CD4-positive, alpha-beta T cell treated with Interleukin-6 at 100 ng/mL for 8 hours (primary cell): ENCODE results near the gene CDKN2D.
A peak's percentile ranks its signal among the peaks of the same experiment; 100 is the strongest.

Experiments used
- DNase-seq: peaks from one replicate; pipeline ENCODE4 v3.0.0-alpha.2; 2020; ENCODE audit warnings: mixed read lengths, low spot score

CDKN2D gene

DNA sequence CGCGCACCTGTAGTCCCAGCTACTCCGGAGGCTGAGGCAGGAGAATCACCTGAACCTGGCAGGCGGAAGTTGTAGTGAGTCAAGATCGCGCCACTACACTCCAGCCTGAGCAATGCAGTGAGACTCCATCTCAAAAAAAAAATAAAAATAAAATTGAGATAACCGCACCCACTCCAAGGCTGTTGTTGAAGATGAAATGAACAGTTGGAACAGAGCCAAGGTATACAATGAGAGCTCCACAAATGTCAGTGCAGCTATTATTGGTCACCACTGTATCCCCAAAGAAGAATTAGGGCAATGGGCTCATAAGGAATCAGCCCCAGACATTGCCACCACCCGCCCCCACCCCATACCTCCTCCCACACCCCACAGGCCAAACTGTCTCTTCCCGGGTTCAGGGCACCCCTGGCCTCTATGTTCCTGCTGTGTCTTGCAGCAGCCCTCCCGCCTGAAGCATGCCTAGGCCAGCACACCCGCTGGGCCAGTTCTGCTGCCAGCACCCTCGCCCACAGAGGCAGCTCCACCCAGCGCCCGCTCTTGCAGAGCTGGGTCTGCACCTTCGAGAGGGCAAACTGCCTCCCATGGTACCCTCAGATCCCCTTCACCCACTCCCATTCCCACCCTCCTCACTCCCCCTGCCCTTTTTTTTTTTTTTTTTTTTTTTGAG is 48.0 kb downstream of the CDKN2D start:
- DNase-seq = no peak

DNA sequence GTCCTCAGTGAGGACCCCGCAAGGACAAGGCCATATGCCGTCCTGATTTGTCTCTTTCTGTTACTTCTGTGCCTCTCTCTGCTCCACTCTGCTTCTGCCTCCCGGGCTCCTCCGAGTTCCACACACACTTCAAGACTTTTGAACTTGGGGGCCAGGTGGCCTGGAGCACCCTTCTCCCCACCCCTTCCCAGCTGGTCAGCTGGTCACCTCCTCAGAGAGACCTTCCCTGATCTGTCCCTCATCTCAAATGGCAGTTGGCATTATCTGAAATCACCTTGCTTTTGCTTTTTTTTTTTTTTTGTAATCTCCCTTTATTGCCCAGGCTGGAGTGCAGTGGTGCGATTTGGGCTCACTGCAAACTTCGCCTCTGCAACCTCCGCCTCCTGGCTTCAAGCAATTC is 49.4 kb downstream of the CDKN2D start:
- no peak for DNase-seq

DNA sequence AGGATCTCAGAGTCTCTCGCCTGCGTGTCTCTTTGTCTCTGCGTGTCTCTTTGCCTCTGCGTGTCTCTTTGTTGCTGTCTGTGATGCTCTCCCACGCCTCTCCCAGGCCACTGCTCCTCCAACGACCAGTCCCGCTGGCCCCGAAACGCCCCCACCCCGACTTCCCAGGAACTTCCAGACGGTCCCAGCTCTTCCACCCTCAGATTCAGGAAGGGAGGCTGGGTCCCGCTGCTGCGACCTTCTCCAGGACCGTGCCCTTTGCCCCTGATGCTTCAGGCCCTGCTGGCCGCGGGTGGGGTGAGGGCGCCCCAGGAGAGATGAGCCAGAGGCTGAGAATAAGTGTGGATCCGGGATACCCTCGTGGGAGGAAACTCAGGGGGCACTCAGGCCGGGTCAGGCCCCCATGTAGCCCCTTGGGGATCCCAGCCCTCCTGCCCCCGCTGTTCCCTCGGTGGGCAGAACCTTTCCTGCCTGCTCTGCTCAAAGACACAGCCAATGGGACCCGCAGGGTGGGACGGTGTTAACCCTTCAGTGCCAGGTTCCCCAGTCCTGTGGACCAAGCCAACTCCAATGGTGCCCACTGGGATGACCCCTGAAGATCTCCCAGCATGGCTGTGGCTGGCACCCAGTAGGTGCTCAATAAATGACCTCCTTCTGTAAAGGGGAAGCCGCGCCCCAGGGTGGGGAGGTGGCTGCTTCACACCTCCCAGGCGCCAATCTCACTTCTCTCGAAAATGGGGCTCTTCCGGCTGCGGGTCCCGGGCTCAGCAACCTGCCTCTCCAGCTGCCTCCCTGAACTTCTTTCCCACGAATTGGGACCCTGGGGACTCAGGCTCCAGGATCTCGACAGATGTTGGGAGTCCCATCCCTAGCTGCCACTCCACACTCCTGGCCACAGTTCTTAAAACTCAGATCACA is 50.1 kb downstream of the CDKN2D start:
- DNase-seq = peak; percentile 9

DNA sequence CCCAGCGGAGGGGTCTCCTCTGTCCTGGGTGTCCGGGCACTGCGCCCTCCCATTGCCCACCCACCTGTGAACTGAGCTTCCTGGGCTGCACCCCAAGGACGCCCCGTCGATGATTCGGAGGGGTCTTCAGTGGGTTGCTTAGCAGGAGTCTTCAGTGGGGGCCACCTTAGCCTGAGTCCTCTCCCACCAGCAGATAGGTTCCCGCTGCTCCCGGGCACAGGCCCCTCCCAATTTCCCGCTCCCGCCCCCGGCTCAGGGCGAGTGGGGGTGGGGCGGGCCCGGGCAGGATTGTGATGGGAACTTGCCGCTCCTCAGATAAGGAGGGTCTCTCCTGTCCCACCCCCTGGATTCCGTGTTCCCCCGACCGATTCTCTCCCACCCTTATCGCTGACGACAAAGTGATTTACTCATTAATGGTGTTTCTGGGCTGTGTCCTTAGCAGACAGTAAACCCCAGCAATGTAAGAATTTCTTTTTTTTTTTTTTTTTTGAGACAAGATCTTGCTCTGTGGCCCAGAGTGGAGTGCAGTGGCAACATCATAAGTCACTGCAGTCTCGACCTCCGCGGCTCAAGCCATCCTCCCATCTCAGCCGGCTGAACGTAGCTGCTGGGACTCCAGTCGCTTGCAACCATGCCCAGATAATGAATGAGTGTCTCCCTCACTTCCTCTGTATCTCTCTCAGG is 50.9 kb downstream of the CDKN2D start:
- DNase-seq = peak; percentile 5

DNA sequence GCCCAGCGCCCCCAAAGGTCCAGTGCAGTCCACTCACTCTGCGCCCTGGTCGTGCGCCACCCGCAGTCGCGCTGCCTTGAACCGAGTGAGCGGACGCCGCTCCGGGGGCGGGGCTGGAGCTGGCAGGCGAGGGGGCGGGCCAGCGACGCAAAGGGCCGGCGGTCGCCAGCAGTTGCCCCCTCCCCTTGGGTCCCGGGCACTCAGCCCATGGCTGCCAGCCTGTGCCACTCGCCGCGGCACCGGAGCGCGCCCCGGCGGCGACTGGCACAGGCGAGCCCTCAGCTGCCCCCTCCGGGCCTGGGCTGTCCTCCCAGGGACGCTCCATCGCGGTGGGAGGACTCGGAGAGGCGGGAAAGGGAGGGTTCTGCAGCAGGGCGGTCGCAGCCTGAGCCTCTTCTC is 51.4 kb downstream of the CDKN2D start, which contains the start of gene S1PR5:
Gene S1PR5, minus strand, starts transcription at position 87 of the 399 bp plus-strand sequence. CDS start 2,436 bp downstream, outside the sequence.
- no peak for DNase-seq

DNA sequence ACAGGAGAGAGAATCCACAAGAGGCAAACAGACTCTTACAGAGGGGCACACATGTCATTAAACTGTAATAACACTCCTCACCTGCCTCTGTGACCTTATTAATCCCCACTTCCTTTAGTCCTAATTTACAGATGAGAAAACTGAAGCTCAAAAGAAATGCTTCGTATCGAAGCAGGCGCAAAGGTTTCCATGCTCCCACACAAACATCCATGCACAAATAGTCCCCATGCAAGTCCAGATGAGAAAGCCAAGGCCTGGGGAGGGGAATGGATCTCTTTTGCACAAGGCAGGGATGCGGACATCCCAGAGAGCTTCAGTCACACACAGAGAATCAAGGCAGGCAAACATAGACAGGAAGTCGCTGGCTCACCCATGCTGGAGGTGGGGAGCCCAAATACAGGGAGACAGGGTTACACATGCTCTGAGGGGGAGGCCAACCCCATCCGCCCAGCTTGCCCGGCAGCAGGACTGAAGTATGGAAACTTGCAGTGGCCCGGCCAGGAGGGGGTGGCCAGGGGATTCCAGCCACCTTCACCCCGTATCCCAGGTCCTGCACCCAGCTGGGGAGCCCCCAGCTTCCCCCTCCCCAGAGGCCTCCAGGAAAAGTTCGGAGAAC is 52.0 kb downstream of the CDKN2D start:
- DNase-seq = no peak
